Astrocyte of the cerebellum (primary cell): ENCODE measurements around the gene ADAMTS2.

Experiments
- DNase-seq: peaks from one replicate; pipeline ENCODE4 v3.0.0-alpha.2; 2011; ENCODE audit warnings: low read depth
- H3K4me3 ChIP-seq: 2 replicates; pipeline ENCODE4 v1.5.1; 2011; ENCODE audit warnings: mild to moderate bottlenecking, low read depth, low read length, moderate library complexity
- in situ Hi-C: cut with HindIII; loops from 2 replicates; pipeline ENCODE4 v1.10.0; 2017; ENCODE audit warnings: low sequenced_read_pairs
- TF ChIP-seq, protein P1 (sequence below): IDR thresholded peaks from 2 replicates; pipeline ENCODE4 v1.5.1; 2012; ENCODE audit warnings: low read length, low read depth, moderate library complexity, mild to moderate bottlenecking; ENCODE audit errors: missing control alignments

ADAMTS2 gene

DNA sequence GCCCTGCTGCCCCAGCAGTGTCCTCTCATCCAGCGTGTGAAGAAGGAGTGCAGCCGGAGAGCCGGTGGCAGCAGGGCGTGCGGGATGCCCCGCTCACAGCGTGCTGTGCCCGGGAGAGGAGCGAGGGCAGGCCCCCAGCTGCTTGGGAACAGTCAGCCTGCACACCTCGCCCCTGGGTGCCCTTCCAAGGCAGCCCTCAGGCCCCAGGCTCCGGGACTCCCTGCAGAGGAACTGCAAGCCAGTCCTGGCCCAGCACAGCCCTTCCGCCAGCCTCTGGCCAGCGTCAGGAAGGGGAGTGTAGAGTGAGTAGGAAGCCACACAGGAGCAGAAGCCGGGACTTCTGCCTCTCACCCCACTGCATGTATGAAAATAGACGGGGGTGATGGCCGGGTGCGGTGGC lies 43.5 kb downstream of the ADAMTS2 start:
- no peak overlapping the region for H3K4me3 ChIP-seq
- TF ChIP-seq, protein P1, sequence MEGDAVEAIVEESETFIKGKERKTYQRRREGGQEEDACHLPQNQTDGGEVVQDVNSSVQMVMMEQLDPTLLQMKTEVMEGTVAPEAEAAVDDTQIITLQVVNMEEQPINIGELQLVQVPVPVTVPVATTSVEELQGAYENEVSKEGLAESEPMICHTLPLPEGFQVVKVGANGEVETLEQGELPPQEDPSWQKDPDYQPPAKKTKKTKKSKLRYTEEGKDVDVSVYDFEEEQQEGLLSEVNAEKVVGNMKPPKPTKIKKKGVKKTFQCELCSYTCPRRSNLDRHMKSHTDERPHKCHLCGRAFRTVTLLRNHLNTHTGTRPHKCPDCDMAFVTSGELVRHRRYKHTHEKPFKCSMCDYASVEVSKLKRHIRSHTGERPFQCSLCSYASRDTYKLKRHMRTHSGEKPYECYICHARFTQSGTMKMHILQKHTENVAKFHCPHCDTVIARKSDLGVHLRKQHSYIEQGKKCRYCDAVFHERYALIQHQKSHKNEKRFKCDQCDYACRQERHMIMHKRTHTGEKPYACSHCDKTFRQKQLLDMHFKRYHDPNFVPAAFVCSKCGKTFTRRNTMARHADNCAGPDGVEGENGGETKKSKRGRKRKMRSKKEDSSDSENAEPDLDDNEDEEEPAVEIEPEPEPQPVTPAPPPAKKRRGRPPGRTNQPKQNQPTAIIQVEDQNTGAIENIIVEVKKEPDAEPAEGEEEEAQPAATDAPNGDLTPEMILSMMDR, result no peak
- no peak for DNase-seq
- in situ Hi-C loops, result no loop called here

- no peak overlapping the region for H3K4me3 ChIP-seq
- in situ Hi-C loops, result no loop called here
- no peak for DNase-seq
- TF ChIP-seq, protein P1, result no peak
These were observed 43.9 kb downstream of the ADAMTS2 start for GRCh38 chr5:179301376-179301775.

DNA sequence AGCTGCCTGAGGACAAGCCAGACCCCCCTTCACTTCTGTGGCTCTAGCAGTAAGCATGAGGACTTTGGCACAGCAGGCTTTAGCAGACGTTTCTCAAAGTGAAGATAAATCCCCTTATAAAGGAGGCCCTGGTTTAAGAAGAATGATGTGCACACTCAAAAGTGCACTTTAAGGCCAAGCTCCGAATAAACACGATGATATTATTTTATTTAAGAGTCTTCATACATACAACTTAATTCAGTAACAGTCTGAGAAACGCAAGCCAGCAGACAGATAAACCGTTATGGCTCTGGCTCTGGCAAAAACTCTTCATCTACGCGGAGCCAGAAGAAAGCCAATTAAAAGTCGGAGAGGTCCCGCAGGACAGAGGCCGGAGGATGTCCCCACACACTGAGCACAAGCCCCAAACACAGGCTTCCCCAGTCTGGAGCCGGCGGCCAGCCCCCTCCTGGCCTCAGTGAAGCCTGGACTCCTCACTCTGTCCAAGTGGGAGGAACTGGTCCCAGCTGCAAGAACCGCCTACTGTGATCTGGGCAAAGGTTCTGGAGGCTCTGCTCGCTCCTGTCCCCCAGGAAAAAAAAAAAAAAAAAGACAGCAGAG lies 44.6 kb downstream of the ADAMTS2 start:
- in situ Hi-C loops, result no loop called here
- no peak overlapping the region for H3K4me3 ChIP-seq
- TF ChIP-seq, protein P1, result no peak
- no peak for DNase-seq

GRCh38 chr5:179298181-179298993 lies 46.9 kb downstream of the ADAMTS2 start:
- H3K4me3 ChIP-seq, result no peak overlapping the region
- in situ Hi-C loops, result no loop called here
- TF ChIP-seq, protein P1, result no peak
- no peak for DNase-seq

GRCh38 chr5:179297486-179298180 lies 47.6 kb downstream of the ADAMTS2 start:
- H3K4me3 ChIP-seq, result no peak overlapping the region
- DNase-seq, result no peak
- in situ Hi-C loops, result no loop called here
- TF ChIP-seq, protein P1, result no peak

DNA sequence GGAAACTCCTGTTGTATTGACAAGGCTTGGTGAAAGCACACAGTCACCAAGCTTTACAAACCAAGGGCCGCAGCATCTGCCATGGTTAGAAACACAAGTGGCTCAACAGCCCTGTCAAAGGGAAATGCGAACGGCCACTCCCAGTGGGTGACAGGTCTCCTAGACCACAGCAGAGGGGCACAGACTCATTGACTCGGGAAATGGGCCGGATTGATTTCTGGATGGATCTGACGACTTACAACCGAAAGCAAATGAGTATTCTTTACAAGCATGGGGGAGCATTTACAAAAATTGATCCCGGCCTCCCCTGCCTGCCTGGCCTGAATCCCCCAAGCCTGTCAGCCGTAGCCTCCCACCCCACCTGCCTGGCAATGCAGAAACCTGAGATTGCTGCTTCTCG lies 48.2 kb downstream of the ADAMTS2 start:
- TF ChIP-seq, protein P1, result no peak

More for the DNA sequence above, 48.2 kb downstream of the ADAMTS2 start:
- no peak overlapping the region for H3K4me3 ChIP-seq
- in situ Hi-C loops, result no loop called here
- no peak for DNase-seq
